ENCODE data around the gene CACNA2D3.
A peak's percentile ranks its signal among the peaks of the same experiment; 100 is the strongest.

CACNA2D3 gene

DNA sequence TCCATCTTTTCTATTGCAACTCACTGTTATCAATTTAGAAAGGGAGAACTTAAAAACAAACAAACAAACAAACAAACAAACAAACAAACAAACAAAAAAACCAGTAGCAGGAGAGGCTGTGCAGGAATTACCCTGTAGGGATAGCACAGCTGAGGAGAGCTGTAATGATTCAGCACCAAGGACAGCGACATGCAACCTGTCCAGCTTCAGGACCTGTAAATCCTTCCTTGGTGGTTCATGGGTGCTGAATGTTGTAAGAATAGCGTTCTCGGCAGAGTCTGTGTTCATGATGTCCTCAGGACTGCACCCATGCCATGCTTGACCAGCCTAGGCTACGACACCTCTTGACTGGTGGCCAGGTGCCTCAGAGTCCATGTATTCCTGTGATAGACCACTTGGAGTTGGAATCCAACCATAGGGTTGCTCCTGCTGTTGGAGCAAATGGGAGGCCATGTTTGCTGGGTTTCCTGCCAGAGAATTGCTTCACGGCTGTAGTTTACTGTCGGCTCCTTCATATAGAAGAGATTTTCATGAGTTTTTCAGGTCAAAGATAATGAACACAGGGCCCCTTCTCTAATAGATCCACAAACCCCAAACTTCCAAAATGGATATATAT, 65.9 kb downstream of the CACNA2D3 start:
- H3K4me3 ChIP-seq (ENCODE audit: low read depth, low read length): no peak overlapping the region
- TF ChIP-seq, protein P1, sequence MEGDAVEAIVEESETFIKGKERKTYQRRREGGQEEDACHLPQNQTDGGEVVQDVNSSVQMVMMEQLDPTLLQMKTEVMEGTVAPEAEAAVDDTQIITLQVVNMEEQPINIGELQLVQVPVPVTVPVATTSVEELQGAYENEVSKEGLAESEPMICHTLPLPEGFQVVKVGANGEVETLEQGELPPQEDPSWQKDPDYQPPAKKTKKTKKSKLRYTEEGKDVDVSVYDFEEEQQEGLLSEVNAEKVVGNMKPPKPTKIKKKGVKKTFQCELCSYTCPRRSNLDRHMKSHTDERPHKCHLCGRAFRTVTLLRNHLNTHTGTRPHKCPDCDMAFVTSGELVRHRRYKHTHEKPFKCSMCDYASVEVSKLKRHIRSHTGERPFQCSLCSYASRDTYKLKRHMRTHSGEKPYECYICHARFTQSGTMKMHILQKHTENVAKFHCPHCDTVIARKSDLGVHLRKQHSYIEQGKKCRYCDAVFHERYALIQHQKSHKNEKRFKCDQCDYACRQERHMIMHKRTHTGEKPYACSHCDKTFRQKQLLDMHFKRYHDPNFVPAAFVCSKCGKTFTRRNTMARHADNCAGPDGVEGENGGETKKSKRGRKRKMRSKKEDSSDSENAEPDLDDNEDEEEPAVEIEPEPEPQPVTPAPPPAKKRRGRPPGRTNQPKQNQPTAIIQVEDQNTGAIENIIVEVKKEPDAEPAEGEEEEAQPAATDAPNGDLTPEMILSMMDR (IDR thresholded peaks at IDR 0.05; ENCODE audit: low read depth, low read length): no peak
- in situ Hi-C loops (cut with HindIII; ENCODE audit: low sequenced_read_pairs): no loop called here
- peak; percentile 34 for DNase-seq (ENCODE audit: low read depth, low spot score)

DNA sequence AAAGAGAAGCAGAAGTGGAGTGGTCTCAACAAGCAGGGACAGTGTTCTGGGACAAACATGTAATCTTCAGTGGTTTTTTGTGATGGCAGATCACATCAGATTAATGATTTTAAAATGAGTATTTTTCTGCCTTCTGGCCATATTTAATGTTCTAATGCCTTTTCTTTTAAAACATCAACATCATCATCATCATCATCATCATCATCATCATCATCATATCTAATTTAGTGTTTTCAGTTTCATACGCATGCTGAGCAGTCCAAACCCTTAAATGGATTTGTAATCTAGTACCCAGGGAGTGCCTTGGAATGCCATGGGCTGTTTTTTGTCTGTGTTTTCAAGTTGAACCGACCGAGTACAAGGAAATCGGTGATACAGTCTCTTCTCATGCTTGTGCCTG, 68.9 kb downstream of the CACNA2D3 start:
- no peak for DNase-seq (ENCODE audit: low read depth, low spot score)
- in situ Hi-C loops (cut with HindIII; ENCODE audit: low sequenced_read_pairs): no loop called here
- TF ChIP-seq, protein P1 (IDR thresholded peaks at IDR 0.05; ENCODE audit: low read depth, low read length): no peak
- no peak overlapping the region for H3K4me3 ChIP-seq (ENCODE audit: low read depth, low read length)

DNA sequence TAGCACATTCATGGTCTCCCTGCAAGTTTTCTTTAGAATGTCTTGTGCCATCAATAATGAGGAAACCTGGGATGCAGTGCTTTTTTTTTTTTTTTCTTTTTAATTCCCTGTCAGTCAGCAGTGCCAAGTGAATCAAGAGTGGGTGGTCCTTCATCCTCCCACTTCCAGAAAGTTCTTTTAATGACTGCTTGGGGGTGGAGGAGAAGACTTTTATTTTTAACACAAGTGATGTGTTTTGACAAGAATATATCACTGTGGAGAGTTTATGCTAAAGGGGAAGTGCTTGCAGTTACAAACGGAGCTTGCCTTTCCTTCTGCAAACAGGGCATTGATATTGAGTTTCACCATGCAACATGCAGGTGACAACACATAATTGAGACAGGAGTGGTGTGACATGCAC, 69.7 kb downstream of the CACNA2D3 start:
- DNase-seq (ENCODE audit: low read depth, low spot score): no peak
- in situ Hi-C loops (cut with HindIII; ENCODE audit: low sequenced_read_pairs): no loop called here
- TF ChIP-seq, protein P1 (IDR thresholded peaks at IDR 0.05; ENCODE audit: low read depth, low read length): no peak
- no peak overlapping the region for H3K4me3 ChIP-seq (ENCODE audit: low read depth, low read length)

DNA sequence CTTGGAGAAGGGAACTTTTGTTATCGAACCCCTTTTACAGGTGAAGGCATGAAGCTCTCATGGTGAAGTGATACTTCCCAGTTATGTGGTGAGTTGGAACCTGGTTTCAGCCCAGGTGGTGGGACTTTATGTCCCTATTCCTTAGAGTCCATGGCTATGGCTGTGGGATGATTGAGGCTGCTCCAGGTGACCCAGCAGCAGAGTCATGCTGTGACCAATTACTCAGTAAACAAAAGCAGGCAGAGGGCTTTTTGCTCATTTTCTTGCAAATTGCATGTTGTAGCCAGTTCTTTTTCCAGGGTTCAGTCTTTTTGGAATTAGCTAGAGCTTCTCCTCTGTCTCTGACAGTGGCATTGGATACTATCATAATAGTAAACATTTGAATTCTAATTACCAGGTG, 70.7 kb downstream of the CACNA2D3 start:
- in situ Hi-C loops (cut with HindIII; ENCODE audit: low sequenced_read_pairs): no loop called here
- no peak overlapping the region for H3K4me3 ChIP-seq (ENCODE audit: low read depth, low read length)
- DNase-seq (ENCODE audit: low read depth, low spot score): no peak
- TF ChIP-seq, protein P1 (IDR thresholded peaks at IDR 0.05; ENCODE audit: low read depth, low read length): no peak

DNA sequence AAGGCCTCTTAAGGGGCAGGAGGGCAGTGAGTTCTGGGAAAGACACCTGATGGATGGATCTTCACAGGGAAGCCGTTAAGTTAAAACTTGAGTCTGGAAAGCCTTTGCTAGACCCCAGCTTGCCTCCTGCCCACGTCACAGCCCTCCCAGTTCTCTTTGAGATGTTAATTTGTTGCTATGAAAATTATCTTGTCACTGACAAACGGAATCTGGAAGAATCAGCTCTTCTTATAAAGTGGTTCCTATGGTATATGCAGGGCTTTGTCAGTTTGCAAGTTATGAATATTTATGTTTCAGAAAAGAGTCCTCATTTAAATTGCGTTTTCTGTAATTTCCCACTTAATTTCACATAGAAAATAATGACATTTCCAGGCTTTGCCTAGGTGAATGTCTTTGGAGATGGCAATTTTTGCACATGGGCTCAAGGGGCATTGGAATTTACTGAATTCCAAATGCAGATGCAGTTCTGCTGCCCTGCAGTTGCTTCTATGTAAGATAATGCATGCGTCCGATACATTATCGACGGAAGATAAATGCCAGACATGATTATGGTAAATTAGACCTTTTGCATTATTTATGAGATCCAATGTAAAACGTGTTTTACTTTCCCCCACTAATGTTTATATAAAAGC, 74.1 kb downstream of the CACNA2D3 start:
- no peak for DNase-seq (ENCODE audit: low read depth, low spot score)
- TF ChIP-seq, protein P1 (IDR thresholded peaks at IDR 0.05; ENCODE audit: low read depth, low read length): no peak
- H3K4me3 ChIP-seq (ENCODE audit: low read depth, low read length): no peak overlapping the region
- in situ Hi-C loops (cut with HindIII; ENCODE audit: low sequenced_read_pairs): no loop called here

DNA sequence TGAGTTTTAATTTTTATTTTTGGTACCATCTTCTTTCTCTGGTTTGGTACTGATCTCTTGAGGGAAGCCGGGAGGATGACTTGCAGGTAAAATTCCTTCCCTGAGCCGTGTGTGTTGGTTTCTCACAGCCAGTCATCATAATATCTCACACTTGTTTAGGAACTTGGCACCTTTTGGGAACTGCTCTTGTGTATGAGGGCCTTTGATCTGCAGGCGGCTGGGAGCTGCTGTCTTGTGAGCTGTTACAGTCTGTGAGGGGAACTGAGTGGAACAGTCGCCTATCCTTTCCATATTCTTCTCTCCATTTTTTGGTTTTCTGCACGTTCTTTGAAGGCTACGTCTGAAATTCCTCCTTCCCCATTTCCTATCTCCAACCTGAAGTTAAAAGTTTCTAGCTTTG, 75.2 kb downstream of the CACNA2D3 start:
- TF ChIP-seq, protein P1 (IDR thresholded peaks at IDR 0.05; ENCODE audit: low read depth, low read length): no peak
- DNase-seq (ENCODE audit: low read depth, low spot score): no peak
- in situ Hi-C loops (cut with HindIII; ENCODE audit: low sequenced_read_pairs): no loop called here
- no peak overlapping the region for H3K4me3 ChIP-seq (ENCODE audit: low read depth, low read length)
